GM23248 (cell line): ENCODE data around the gene MBD2. TPM values are rescaled to one million over a fixed set of nuclear protein-coding genes. Genes with fewer than 3 reads are reported as not detected.

ENCODE experiments used
- DNase-seq: peaks from one replicate; pipeline ENCODE4 v3.0.0-alpha.2; 2015
- H2AFZ ChIP-seq: fragments of 200-600 bp; sonication (generic); 2 replicates; pipeline ENCODE4 v1.6.1; 2016; ENCODE audit warnings: antibody characterized with exemption
- H3F3A ChIP-seq: fragments of 200-600 bp; sonication (generic); 2 replicates; pipeline ENCODE4 v1.6.1; 2016; ENCODE audit warnings: mild to moderate bottlenecking, antibody characterized with exemption, mixed run types; ENCODE audit not compliant: insufficient read depth
- H3K27ac ChIP-seq: fragments of 200-600 bp; sonication (generic); 2 replicates; pipeline ENCODE4 v1.5.1; 2016; ENCODE audit warnings: mild to moderate bottlenecking
- H3K27me3 ChIP-seq: fragments of 200-600 bp; sonication (generic); replicated peaks from 2 replicates; pipeline ENCODE4 v1.6.1; 2016; ENCODE audit warnings: mild to moderate bottlenecking; ENCODE audit not compliant: insufficient read depth
- H3K36me3 ChIP-seq: fragments of 200-600 bp; sonication (generic); 2 replicates; pipeline ENCODE4 v1.6.1; 2016; ENCODE audit warnings: low read depth, mild to moderate bottlenecking
- H3K4me1 ChIP-seq: fragments of 200-600 bp; sonication (generic); 2 replicates; pipeline ENCODE4 v1.6.1; 2016; ENCODE audit warnings: mild to moderate bottlenecking; ENCODE audit not compliant: insufficient read depth
- H3K4me2 ChIP-seq: fragments of 200-600 bp; sonication (generic); one replicate; pipeline ENCODE4 v1.6.1; 2016; ENCODE audit warnings: mild to moderate bottlenecking; ENCODE audit not compliant: unreplicated experiment
- H3K4me3 ChIP-seq: fragments of 200-600 bp; sonication (generic); 2 replicates; pipeline ENCODE4 v1.5.1; 2016; ENCODE audit warnings: mild to moderate bottlenecking
- H3K79me2 ChIP-seq: fragments of 200-600 bp; sonication (generic); 2 replicates; pipeline ENCODE4 v1.6.1; 2016; ENCODE audit warnings: mild to moderate bottlenecking; ENCODE audit not compliant: insufficient read depth
- H3K9ac ChIP-seq: fragments of 200-600 bp; sonication (generic); 2 replicates; pipeline ENCODE4 v1.6.1; 2016; ENCODE audit warnings: mild to moderate bottlenecking
- H3K9me2 ChIP-seq: fragments of 200-600 bp; sonication (generic); 2 replicates; pipeline ENCODE4 v1.6.1; 2016; ENCODE audit warnings: mixed run types, mild to moderate bottlenecking, moderate library complexity; ENCODE audit not compliant: insufficient read depth
- H3K9me3 ChIP-seq: fragments of 200-600 bp; sonication (generic); one replicate; pipeline ENCODE4 v1.6.1; 2017; ENCODE audit warnings: low read depth
- H4K20me1 ChIP-seq: fragments of 200-600 bp; sonication (generic); 2 replicates; pipeline ENCODE4 v1.6.0; 2016; ENCODE audit not compliant: insufficient read depth
- EZH2 ChIP-seq: fragments of 200-600 bp; sonication (generic); IDR thresholded peaks from 2 replicates; pipeline ENCODE4 v1.6.1; 2018; ENCODE audit warnings: antibody characterized with exemption, mild to moderate bottlenecking; ENCODE audit not compliant: insufficient read depth, poor library complexity, severe bottlenecking
- EZH2phosphoT487 ChIP-seq: fragments of 200-600 bp; sonication (generic); IDR thresholded peaks from 2 replicates; pipeline ENCODE4 v1.6.1; 2018; ENCODE audit warnings: antibody characterized with exemption, moderate library complexity, mild to moderate bottlenecking, low read depth; ENCODE audit not compliant: insufficient read depth
- WGBS, 2 experiments: methylation state at CpG; one replicate each; pipeline ENCODE4 v1.1.6; 2015 to 2017; ENCODE audit warnings: low lambda C conversion rate in 2 of 2, low coverage in 1 of 2; ENCODE audit errors: missing lambda C conversion rate in 2 of 2; 5-methylcytosine and 5-hydroxymethylcytosine counted together
- in situ Hi-C: fragments of 300-500 bp; cut with MboI; formaldehyde crosslinking; loops from 2 replicates; pipeline ENCODE4 v1.15.0; 2020
- polyA plus RNA-seq: library from polyadenylated mRNA; unstranded; fragments of >200 nt; fragmentation: Nextera tagmentation; extraction: Ambion mirVana; gene quantifications from 2 replicates; pipeline ENCODE4 v1.2.1, GENCODE V29; 2016
- total RNA-seq: library from RNA; depleted of rRNA; stranded (reverse); fragments of >200 nt; shearing (Covaris generic); gene quantifications from 2 replicates; pipeline ENCODE4 v1.2.3, GENCODE V29; 2014

The MBD2 gene
- total and polyA plus RNA-seq, 2 experiments from 2014 or later = 9.5 to 27.2 TPM

DNA sequence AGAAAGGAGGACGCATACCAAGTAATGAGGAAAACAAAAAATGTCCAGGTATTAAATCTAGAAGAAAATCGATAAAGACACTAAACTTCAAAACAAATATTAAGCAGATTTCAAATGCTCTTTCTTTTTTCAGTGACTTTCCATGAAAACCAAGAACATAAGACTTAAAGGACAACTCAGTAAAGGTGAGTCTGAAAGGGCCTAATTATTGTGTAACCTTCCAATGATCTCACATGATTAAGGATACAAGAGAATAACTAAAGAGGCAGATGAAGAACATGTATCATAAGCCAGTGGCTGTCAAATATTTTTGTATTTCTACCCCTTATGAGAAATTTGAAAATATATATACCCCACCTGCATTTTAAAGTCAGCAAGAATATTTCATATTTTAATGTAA is 30.7 kb downstream of the MBD2 start:
- 90 to 99% methylated on average over 2 of the region's 2 CpGs for WGBS, 2 experiments
- no peaks in the 10 kb centered on the region for H3K4me1 ChIP-seq

DNA sequence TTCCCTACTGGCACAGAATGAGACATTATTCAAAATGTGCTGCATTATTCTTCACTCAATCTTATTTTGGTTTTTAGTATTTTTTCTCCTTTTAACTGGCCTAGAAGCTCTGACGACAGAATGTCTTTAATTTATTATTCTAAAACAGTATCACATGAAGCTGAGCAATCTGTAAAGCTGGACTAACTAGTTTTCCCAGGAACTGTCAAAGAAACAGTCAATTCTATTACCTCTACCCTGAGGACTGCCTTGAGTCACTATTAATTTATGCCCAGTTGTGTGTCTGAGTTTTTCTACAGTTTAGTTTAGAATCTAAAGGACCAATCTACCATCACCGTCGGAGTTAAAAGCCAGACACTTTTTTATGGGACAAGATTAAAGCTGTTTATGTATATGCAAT is 31.6 kb downstream of the MBD2 start:
- TF ChIP-seq EZH2 (no peak), EZH2phosphoT487 (no peak)
- peaks cover 7% of the 10 kb centered on the region; the same call in 1 of the 2 replicates for H3K36me3 ChIP-seq
- H3K4me3 ChIP-seq = no peak overlapping the region
- H4K20me1 ChIP-seq = no peaks in the 10 kb centered on the region
- no peaks in the 10 kb centered on the region for H3K9me2 ChIP-seq
- no peaks in the 10 kb centered on the region for H3K4me1 ChIP-seq
- no peak overlapping the region for H3K9ac ChIP-seq
- H3K9me3 ChIP-seq = no peaks in the 10 kb centered on the region
- H3K27me3 ChIP-seq = no peaks in the 10 kb centered on the region
- 81 to 83% methylated on average over 3 of the region's 3 CpGs for WGBS, 2 experiments
- no peak overlapping the region for H2AFZ ChIP-seq
- DNase-seq = no peak
- H3K79me2 ChIP-seq = peaks cover 99% of the 10 kb centered on the region
- no peak overlapping the region for H3K4me2 ChIP-seq
- H3F3A ChIP-seq = no peaks in the 10 kb centered on the region
- no peak overlapping the region for H3K27ac ChIP-seq
- in situ Hi-C loops = no loop called here

More for the DNA sequence above, 30.7 kb downstream of the MBD2 start:
- H3K9me3 ChIP-seq = no peaks in the 10 kb centered on the region
- H2AFZ ChIP-seq = no peak overlapping the region
- H3F3A ChIP-seq = no peaks in the 10 kb centered on the region
- no peak overlapping the region for H3K4me2 ChIP-seq
- in situ Hi-C loops = no loop called here
- no peaks in the 10 kb centered on the region for H4K20me1 ChIP-seq
- no peaks in the 10 kb centered on the region for H3K9me2 ChIP-seq
- peaks cover 100% of the 10 kb centered on the region for H3K79me2 ChIP-seq
- H3K36me3 ChIP-seq = peaks cover 9% of the 10 kb centered on the region; the same call in 1 of the 2 replicates
- no peak overlapping the region for H3K4me3 ChIP-seq
- no peak for DNase-seq
- no peak overlapping the region for H3K9ac ChIP-seq
- TF ChIP-seq EZH2 (no peak), EZH2phosphoT487 (no peak)
- H3K27ac ChIP-seq = no peak overlapping the region
- H3K27me3 ChIP-seq = no peaks in the 10 kb centered on the region

- no peak overlapping the region for H3K4me3 ChIP-seq
- no peak for DNase-seq
- H3K79me2 ChIP-seq = peaks cover 99% of the 10 kb centered on the region
- no peaks in the 10 kb centered on the region for H3K27me3 ChIP-seq
- no peak overlapping the region for H3K9ac ChIP-seq
- no peak overlapping the region for H2AFZ ChIP-seq
- peaks cover 11% of the 10 kb centered on the region for H3K36me3 ChIP-seq
- no peak overlapping the region for H3K27ac ChIP-seq
- no peaks in the 10 kb centered on the region for H3K9me3 ChIP-seq
- H3K4me1 ChIP-seq = no peaks in the 10 kb centered on the region
- H3K4me2 ChIP-seq = no peak overlapping the region
- no peaks in the 10 kb centered on the region for H4K20me1 ChIP-seq
- no peaks in the 10 kb centered on the region for H3F3A ChIP-seq
- TF ChIP-seq EZH2 (no peak), EZH2phosphoT487 (no peak)
- in situ Hi-C loops = no loop called here
- H3K9me2 ChIP-seq = no peaks in the 10 kb centered on the region
- 86 to 89% methylated on average over 4 of the region's 4 CpGs for WGBS, 2 experiments
Measured at GRCh38 chr18:54192415-54192814, 32.1 kb downstream of the MBD2 start.

GRCh38 chr18:54191352-54191751 is 33.1 kb downstream of the MBD2 start:
- Histone ChIP-seq H3K9ac (no peak overlapping the region), H3K4me3 (no peak overlapping the region), H3K9me3 (no peaks in the 10 kb centered on the region), H3K9me2 (no peaks in the 10 kb centered on the region), H3K36me3 (peaks cover 21% of the 10 kb centered on the region), H3K4me2 (no peak overlapping the region), H3K27ac (no peak overlapping the region), H3K27me3 (no peaks in the 10 kb centered on the region), H2AFZ (no peak overlapping the region), H4K20me1 (no peaks in the 10 kb centered on the region), H3K79me2 (peaks cover 99% of the 10 kb centered on the region), H3F3A (no peaks in the 10 kb centered on the region), H3K4me1 (no peaks in the 10 kb centered on the region)
- no peak for TF ChIP-seq EZH2
- no peak for TF ChIP-seq EZH2phosphoT487
- in situ Hi-C loops = no loop called here
- DNase-seq = no peak

DNA sequence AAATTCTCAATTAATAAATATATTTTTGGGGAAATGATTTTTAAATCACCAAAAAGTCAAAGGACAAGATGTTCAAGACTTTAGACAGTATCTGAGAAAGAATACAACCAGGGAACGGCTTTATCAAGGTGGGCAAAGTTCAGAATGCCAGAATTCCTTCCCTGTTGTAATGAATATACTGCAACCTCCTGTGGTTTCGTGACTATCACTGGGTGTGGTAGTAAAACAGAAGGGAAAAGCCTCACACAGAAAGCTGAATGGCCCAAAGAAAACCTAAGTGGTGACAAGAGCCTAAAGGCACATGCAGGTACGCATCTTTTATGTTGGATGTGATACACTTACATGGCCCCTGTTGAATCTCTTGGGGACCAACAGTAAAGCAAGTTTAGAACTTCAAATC is 37.1 kb downstream of the MBD2 start:
- Histone ChIP-seq H3K9me2 (no peaks in the 10 kb centered on the region), H3K9me3 (no peaks in the 10 kb centered on the region), H3K4me1 (no peaks in the 10 kb centered on the region), H3K27me3 (no peaks in the 10 kb centered on the region), H2AFZ (no peak overlapping the region), H3K79me2 (peaks cover 96% of the 10 kb centered on the region), H4K20me1 (no peaks in the 10 kb centered on the region), H3K36me3 (peaks cover 26% of the 10 kb centered on the region), H3K4me2 (no peak overlapping the region), H3K4me3 (no peak overlapping the region), H3K9ac (no peak overlapping the region), H3F3A (0 out of 2 replicates have a peak, but pooled peaks cover 5% of the 10 kb centered on the region), H3K27ac (no peak overlapping the region)
- TF ChIP-seq EZH2phosphoT487 (no peak), EZH2 (no peak)
- in situ Hi-C loops = no loop called here
- whole genome bisulfite sequencing, 2 experiments = 98% methylated on average over 3 of the region's 3 CpGs
- DNase-seq = no peak
